Fibroblast of lung (primary cell): ENCODE data around the gene CACTIN.

Source experiments
- EZH2 ChIP-seq: IDR thresholded peaks from 2 replicates; pipeline ENCODE4 v1.5.1; 2012; ENCODE audit warnings: low read length, control low read depth, mild to moderate bottlenecking; ENCODE audit errors: missing control alignments
- TF ChIP-seq, protein P1 (sequence below), 2 donors: IDR thresholded peaks in 1 of 2; conservative IDR thresholded peaks in 1 of 2; 1 replicate in 1 of 2; 2 replicates in 1 of 2; pipeline ENCODE4 v1.5.1; 2011 to 2012; ENCODE audit warnings: low read length in 2 of 2, control low read depth in 1 of 2, inconsistent platforms in 1 of 2, low read depth in 1 of 2, mild to moderate bottlenecking in 1 of 2

DNA sequence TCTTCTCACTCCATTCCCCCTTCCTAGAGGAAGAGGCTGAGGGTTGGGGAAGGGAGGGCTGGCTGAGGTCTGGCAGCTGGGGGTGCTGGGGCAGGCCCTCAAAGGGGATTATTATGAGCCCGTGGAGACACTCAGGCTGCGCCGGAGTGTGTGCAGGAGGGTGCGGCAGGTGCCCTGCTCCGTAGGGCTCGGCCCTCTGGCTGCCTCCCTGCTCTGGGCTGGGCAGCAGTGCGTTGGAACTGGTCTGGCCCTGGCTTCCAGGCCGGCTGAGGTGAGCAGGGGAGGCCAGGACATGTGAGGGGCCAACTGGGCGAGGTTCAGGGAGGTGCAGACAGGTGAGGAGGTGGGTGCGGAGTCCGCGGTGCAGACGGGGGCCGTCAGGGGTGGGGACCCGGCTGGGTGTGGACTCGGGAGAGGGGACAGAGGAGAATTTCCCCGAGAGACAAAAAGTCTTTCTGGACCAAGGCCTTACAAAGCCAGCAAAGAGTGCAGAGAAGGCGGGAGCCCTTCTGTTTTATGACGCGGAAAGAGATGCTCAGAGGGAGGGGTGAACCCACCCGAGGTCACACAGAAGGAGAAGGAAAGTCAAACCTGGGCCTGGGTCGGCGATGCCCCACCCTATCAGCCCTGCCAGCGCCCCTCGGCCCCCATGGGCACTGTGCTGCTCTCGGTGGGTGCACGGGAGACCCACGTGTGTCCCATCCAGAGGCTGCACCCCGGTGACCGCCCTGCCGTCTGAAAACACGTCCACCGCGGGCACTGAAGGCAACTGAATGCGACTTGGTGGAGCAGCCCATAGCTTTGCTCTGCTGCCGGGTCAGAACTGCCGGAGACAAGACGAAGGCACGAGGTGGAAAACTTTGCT, 42.7 kb upstream of the CACTIN start:
- TF ChIP-seq, protein P1, sequence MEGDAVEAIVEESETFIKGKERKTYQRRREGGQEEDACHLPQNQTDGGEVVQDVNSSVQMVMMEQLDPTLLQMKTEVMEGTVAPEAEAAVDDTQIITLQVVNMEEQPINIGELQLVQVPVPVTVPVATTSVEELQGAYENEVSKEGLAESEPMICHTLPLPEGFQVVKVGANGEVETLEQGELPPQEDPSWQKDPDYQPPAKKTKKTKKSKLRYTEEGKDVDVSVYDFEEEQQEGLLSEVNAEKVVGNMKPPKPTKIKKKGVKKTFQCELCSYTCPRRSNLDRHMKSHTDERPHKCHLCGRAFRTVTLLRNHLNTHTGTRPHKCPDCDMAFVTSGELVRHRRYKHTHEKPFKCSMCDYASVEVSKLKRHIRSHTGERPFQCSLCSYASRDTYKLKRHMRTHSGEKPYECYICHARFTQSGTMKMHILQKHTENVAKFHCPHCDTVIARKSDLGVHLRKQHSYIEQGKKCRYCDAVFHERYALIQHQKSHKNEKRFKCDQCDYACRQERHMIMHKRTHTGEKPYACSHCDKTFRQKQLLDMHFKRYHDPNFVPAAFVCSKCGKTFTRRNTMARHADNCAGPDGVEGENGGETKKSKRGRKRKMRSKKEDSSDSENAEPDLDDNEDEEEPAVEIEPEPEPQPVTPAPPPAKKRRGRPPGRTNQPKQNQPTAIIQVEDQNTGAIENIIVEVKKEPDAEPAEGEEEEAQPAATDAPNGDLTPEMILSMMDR (conservative IDR thresholded peaks at IDR 0.05 in 1 of 2, IDR thresholded peaks at IDR 0.05 in 1 of 2; ENCODE audit: low read depth in 1 of 2, low read length in 2 of 2) = no peak
- no peak for TF ChIP-seq EZH2
